Measurements from ENCODE around the gene TIGAR.

The TIGAR gene

GRCh38 chr12:4320853-4321701 lies at the start of gene TIGAR:
Gene TIGAR, plus strand, starts transcription at chr12:4321213. Its CDS starts 59 bp downstream, at chr12:4321272.
- peak within 1 kb of the TSS; percentile 96 for H3K4me3 ChIP-seq (replicated peaks; ENCODE audit: low read depth, low read length)
- TF ChIP-seq CTCF (IDR thresholded peaks at IDR 0.05; ENCODE audit: low read length, missing control alignments), result no peak
- DNase-seq (ENCODE audit: low read depth), result peak; percentile 93

- DNase-seq (ENCODE audit: low read depth), result peak; percentile 71
- peak overlapping the region; percentile 47 for H3K4me3 ChIP-seq (replicated peaks; ENCODE audit: low read depth, low read length)
- no peak for TF ChIP-seq CTCF (IDR thresholded peaks at IDR 0.05; ENCODE audit: low read length, missing control alignments)
Observed at GRCh38 chr12:4271717-4272423, 49.1 kb upstream of the TIGAR start.

- no peak for TF ChIP-seq CTCF (IDR thresholded peaks at IDR 0.05; ENCODE audit: low read length, missing control alignments)
- H3K4me3 ChIP-seq (replicated peaks; ENCODE audit: low read depth, low read length), result peak overlapping the region; percentile 47
- DNase-seq (ENCODE audit: low read depth), result peak; percentile 24
Observed at GRCh38 chr12:4272424-4273272, 48.4 kb upstream of the TIGAR start.

- no peak for DNase-seq (ENCODE audit: low read depth)
- no peak for TF ChIP-seq CTCF (IDR thresholded peaks at IDR 0.05; ENCODE audit: low read length, missing control alignments)
- H3K4me3 ChIP-seq (replicated peaks; ENCODE audit: low read depth, low read length), result peak overlapping the region; percentile 76
Observed at GRCh38 chr12:4273273-4273651, 47.8 kb upstream of the TIGAR start.

- peak; percentile 88 for DNase-seq (ENCODE audit: low read depth)
- peak within 1 kb of the TSS; percentile 76 for H3K4me3 ChIP-seq (replicated peaks; ENCODE audit: low read depth, low read length)
- no peak for TF ChIP-seq CTCF (IDR thresholded peaks at IDR 0.05; ENCODE audit: low read length, missing control alignments)
Observed at GRCh38 chr12:4273652-4274395, 47.2 kb upstream of the TIGAR start, which contains the start of gene CCND2. Gene CCND2, plus strand, starts transcription at chr12:4273762. Its CDS starts 279 bp downstream, at chr12:4274041.
